HEK293 (cell line): Measurements from ENCODE around the gene ARID1A.
A peak's percentile ranks its signal among the peaks of the same experiment; 100 is the strongest.

Experiments used
- CTCF ChIA-PET: fragments of 350-600 bp; formaldehyde crosslinking; extraction: SDS; loops from one replicate; lab custom pipeline; 2021; ENCODE audit warnings: antibody characterized with exemption; lab: Yijun Ruan, JAX
- POLR2A ChIA-PET: fragments of 300-600 bp; formaldehyde crosslinking; extraction: SDS; loops from one replicate; lab custom pipeline; 2020; ENCODE audit warnings: antibody characterized with exemption, inconsistent platforms; lab: Yijun Ruan, JAX
- H3K27ac ChIP-seq: fragments of 200-500 bp; sonication (Bioruptor generic); 2 replicates; pipeline ENCODE4 v1.5.1; 2014; ENCODE audit warnings: low read depth, low read length, control low read depth, inconsistent platforms; ENCODE audit errors: extremely low read depth
- H3K36me3 ChIP-seq, 2 experiments: fragments of 200-500 bp in 1 of 2; sonication (Bioruptor generic) in 1 of 2; 1 replicate in 1 of 2; 2 replicates in 1 of 2; pipeline ENCODE4 v1.5.1; 2014 to 2017; ENCODE audit warnings: inconsistent platforms in 2 of 2, low read length in 2 of 2; ENCODE audit not compliant: control insufficient read depth in 2 of 2, insufficient read depth in 1 of 2
- H3K4me1 ChIP-seq: fragments of 200-500 bp; sonication (Bioruptor generic); 2 replicates; pipeline ENCODE4 v1.5.1; 2014; ENCODE audit warnings: mild to moderate bottlenecking, low read length, inconsistent platforms; ENCODE audit not compliant: control insufficient read depth, insufficient read depth
- H3K4me3 ChIP-seq: 2 replicates; pipeline ENCODE4 v1.5.1; 2011; ENCODE audit warnings: low read depth, mild to moderate bottlenecking, control low read depth, low read length, moderate library complexity
- H3K9me3 ChIP-seq: fragments of 200-500 bp; sonication (Bioruptor generic); 2 replicates; pipeline ENCODE4 v1.5.1; 2014; ENCODE audit warnings: low read depth, low read length, inconsistent platforms; ENCODE audit not compliant: control insufficient read depth, insufficient read depth
- GFI1B ChIP-seq: fragments of 450-650 bp; formaldehyde crosslinking; IDR thresholded peaks from 2 replicates; pipeline ENCODE4 v1.5.1; 2016; ENCODE audit warnings: missing biosample characterization, missing genetic modification characterization
- GLI2 ChIP-seq: fragments of 450-650 bp; formaldehyde crosslinking; IDR thresholded peaks from 2 replicates; pipeline ENCODE4; 2017; ENCODE audit warnings: missing biosample characterization, missing genetic modification characterization, low read depth, borderline replicate concordance
- GLI4 ChIP-seq: fragments of 450-650 bp; formaldehyde crosslinking; IDR thresholded peaks from 2 replicates; pipeline ENCODE4 v1.5.1; 2016; ENCODE audit warnings: missing biosample characterization, missing genetic modification characterization
- KLF10 ChIP-seq: fragments of 450-650 bp; IDR thresholded peaks from 2 replicates; pipeline ENCODE4 v1.5.1; 2018; ENCODE audit warnings: missing biosample characterization, mild to moderate bottlenecking, missing genetic modification characterization
- KLF9 ChIP-seq: fragments of 450-650 bp; formaldehyde crosslinking; IDR thresholded peaks from 2 replicates; pipeline ENCODE4 v1.5.1; 2016; ENCODE audit warnings: missing biosample characterization, missing genetic modification characterization, low read depth
- MEIS1 ChIP-seq: sonication (generic); formaldehyde crosslinking; IDR thresholded peaks from 2 replicates; pipeline ENCODE4 v1.8.1; 2022; ENCODE audit warnings: missing genetic modification reagents, mild to moderate bottlenecking, borderline replicate concordance
- PRDM1 ChIP-seq: fragments of 450-650 bp; formaldehyde crosslinking; IDR thresholded peaks from 2 replicates; pipeline ENCODE4; 2016; ENCODE audit warnings: missing biosample characterization, missing genetic modification characterization
- SETDB1 ChIP-seq: IDR thresholded peaks from one replicate; pipeline ENCODE4 v1.6.1; 2017; ENCODE audit warnings: mild to moderate bottlenecking, low read length, moderate library complexity, mixed read lengths; ENCODE audit not compliant: insufficient read length
- SP2 ChIP-seq: fragments of 450-650 bp; formaldehyde crosslinking; IDR thresholded peaks from 2 replicates; pipeline ENCODE4 v1.5.1; 2016; ENCODE audit warnings: missing biosample characterization, missing genetic modification characterization
- TRIM28 ChIP-seq: IDR thresholded peaks from 2 replicates; pipeline ENCODE4 v1.6.1; 2011; ENCODE audit warnings: low read length, control low read depth, borderline replicate concordance
- ZBTB6 ChIP-seq: fragments of 450-650 bp; formaldehyde crosslinking; IDR thresholded peaks from 2 replicates; pipeline ENCODE4 v1.5.1; 2017; ENCODE audit warnings: missing biosample characterization, missing genetic modification characterization
- ZFHX2 ChIP-seq: fragments of 450-650 bp; formaldehyde crosslinking; conservative IDR thresholded peaks from 2 replicates; pipeline ENCODE4 v1.5.1; 2016; ENCODE audit warnings: missing biosample characterization, missing genetic modification characterization
- ZNF10 ChIP-seq: fragments of 450-650 bp; formaldehyde crosslinking; IDR thresholded peaks from 2 replicates; pipeline ENCODE4 v1.5.1; 2017; ENCODE audit warnings: missing biosample characterization, missing genetic modification characterization
- ZNF138 ChIP-seq: fragments of 450-650 bp; formaldehyde crosslinking; IDR thresholded peaks from 2 replicates; pipeline ENCODE4 v1.5.1; 2016; ENCODE audit warnings: missing biosample characterization, missing genetic modification characterization, borderline replicate concordance
- ZNF146 ChIP-seq: fragments of 450-650 bp; formaldehyde crosslinking; IDR thresholded peaks from 2 replicates; pipeline ENCODE4 v1.5.1; 2016; ENCODE audit warnings: missing biosample characterization, missing genetic modification characterization
- ZNF155 ChIP-seq: fragments of 450-650 bp; formaldehyde crosslinking; IDR thresholded peaks from 2 replicates; pipeline ENCODE4 v1.5.1; 2016; ENCODE audit warnings: missing biosample characterization, missing genetic modification characterization
- ZNF184 ChIP-seq: fragments of 450-650 bp; IDR thresholded peaks from 2 replicates; pipeline ENCODE4 v1.5.1; 2018; ENCODE audit warnings: missing biosample characterization, mild to moderate bottlenecking, missing genetic modification characterization
- ZNF19 ChIP-seq: fragments of 450-650 bp; formaldehyde crosslinking; IDR thresholded peaks from 2 replicates; pipeline ENCODE4; 2016; ENCODE audit warnings: missing biosample characterization, missing genetic modification characterization, low read depth
- ZNF239 ChIP-seq: fragments of 450-650 bp; formaldehyde crosslinking; IDR thresholded peaks from 2 replicates; pipeline ENCODE4 v1.5.1; 2016; ENCODE audit warnings: missing biosample characterization, missing genetic modification characterization
- ZNF274 ChIP-seq, 2 experiments: fragments of 200-500 bp in 1 of 2; fragments of 450-650 bp in 1 of 2; sonication (Bioruptor generic) in 1 of 2; formaldehyde crosslinking in 1 of 2; IDR thresholded peaks; 2 replicates each; pipeline versions ENCODE4 v1.5.1 to v1.6.1; 2014 to 2016; ENCODE audit warnings: borderline replicate concordance in 1 of 2, inconsistent platforms in 1 of 2, low read length in 1 of 2, missing biosample characterization in 1 of 2, missing genetic modification characterization in 1 of 2
- ZNF341 ChIP-seq: fragments of 450-650 bp; formaldehyde crosslinking; IDR thresholded peaks from 2 replicates; pipeline ENCODE4; 2016; ENCODE audit warnings: low read depth, missing biosample characterization, missing genetic modification characterization
- ZNF398 ChIP-seq: fragments of 450-650 bp; formaldehyde crosslinking; IDR thresholded peaks from 2 replicates; pipeline ENCODE4 v1.5.1; 2017; ENCODE audit warnings: missing biosample characterization, missing genetic modification characterization
- ZNF416 ChIP-seq: fragments of 450-650 bp; formaldehyde crosslinking; IDR thresholded peaks from 2 replicates; pipeline ENCODE4 v1.5.1; 2016; ENCODE audit warnings: missing biosample characterization, missing genetic modification characterization
- ZNF549 ChIP-seq: fragments of 450-650 bp; IDR thresholded peaks from 2 replicates; pipeline ENCODE4 v1.5.1; 2018; ENCODE audit warnings: missing biosample characterization, missing genetic modification characterization, mild to moderate bottlenecking, inconsistent platforms, moderate library complexity
- ZNF555 ChIP-seq: fragments of 450-650 bp; formaldehyde crosslinking; conservative IDR thresholded peaks from 2 replicates; pipeline ENCODE4 v1.5.1; 2017; ENCODE audit warnings: missing biosample characterization, mild to moderate bottlenecking, missing genetic modification characterization, inconsistent platforms
- ZNF561 ChIP-seq: fragments of 450-650 bp; IDR thresholded peaks from 2 replicates; pipeline ENCODE4 v1.5.1; 2018; ENCODE audit warnings: missing biosample characterization, missing genetic modification characterization, borderline replicate concordance
- ZNF629 ChIP-seq: fragments of 450-650 bp; formaldehyde crosslinking; IDR thresholded peaks from 2 replicates; pipeline ENCODE4 v1.5.1; 2017; ENCODE audit warnings: missing biosample characterization, missing genetic modification characterization
- ZNF785 ChIP-seq: fragments of 450-650 bp; formaldehyde crosslinking; IDR thresholded peaks from 2 replicates; pipeline ENCODE4 v1.5.1; 2016; ENCODE audit warnings: missing biosample characterization, missing genetic modification characterization
- ZNF791 ChIP-seq: fragments of 450-650 bp; formaldehyde crosslinking; IDR thresholded peaks from 2 replicates; pipeline ENCODE4 v1.5.1; 2016; ENCODE audit warnings: missing biosample characterization, missing genetic modification characterization
- ZNF792 ChIP-seq: fragments of 450-650 bp; formaldehyde crosslinking; IDR thresholded peaks from 2 replicates; pipeline ENCODE4 v1.5.1; 2016; ENCODE audit warnings: missing biosample characterization, missing genetic modification characterization
- ZXDB ChIP-seq: fragments of 450-650 bp; formaldehyde crosslinking; IDR thresholded peaks from 2 replicates; pipeline ENCODE4 v1.5.1; 2016; ENCODE audit warnings: missing biosample characterization, missing genetic modification characterization
- TF ChIP-seq, protein P1 (sequence below): fragments of 450-650 bp; formaldehyde crosslinking; IDR thresholded peaks from 2 replicates; pipeline ENCODE4 v1.5.1; 2016; ENCODE audit warnings: missing biosample characterization, missing genetic modification characterization
- TF ChIP-seq, protein P2 (sequence below): fragments of 450-650 bp; formaldehyde crosslinking; IDR thresholded peaks from 2 replicates; pipeline ENCODE4 v1.5.1; 2016; ENCODE audit warnings: missing biosample characterization, missing genetic modification characterization

The ARID1A gene

DNA sequence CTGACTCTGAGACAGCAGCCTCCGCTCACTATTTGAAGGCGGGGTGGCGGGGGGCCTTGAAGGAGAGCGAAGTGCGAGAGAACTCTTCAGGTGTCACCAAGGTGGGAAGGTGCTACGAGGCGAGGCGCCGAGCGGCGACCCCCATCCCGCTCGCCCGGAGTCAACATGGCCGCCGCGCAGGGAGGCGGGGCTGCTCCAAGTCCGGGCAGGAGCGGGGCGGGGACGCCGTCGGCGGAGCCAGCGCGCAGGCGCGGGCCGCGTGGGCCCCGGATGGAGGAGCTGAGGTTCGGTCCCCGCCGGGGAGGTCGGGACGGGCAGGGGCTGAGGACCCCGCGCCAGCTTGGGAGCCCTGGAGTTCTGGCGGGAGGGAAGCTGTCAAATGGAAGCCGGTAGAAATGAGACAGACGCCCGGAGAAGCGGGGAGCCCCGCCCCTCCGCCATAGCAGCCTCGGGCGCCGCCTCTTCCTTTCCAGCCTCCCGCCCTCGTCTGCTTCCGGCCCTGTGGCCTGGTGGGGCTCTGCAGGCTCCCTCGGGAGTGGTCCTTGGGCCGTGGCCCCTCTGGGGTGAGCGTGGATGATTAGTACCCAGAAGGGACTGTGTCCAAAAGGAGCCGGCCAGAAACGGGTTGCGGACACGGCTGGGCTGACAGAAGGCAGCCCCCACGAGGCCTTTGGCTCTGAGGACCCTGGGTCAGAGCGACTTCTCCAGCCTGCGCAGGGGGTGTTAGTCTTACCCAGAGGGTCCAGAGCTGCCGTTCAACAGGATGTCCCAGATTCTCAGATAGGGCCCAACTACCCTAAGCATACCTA lies 92.1 kb downstream of the ARID1A start, which contains the start of gene PIGV (continued):
- no peak; the same call in 1 of the 2 replicates for TF ChIP-seq ZBTB6 (tag by site-specific recombination)
- TF ChIP-seq MEIS1 (CRISPR knock-in tag): no peak
- TF ChIP-seq ZNF561 (tag by site-specific recombination): peak; percentile 39
- TF ChIP-seq ZNF398 (tag by site-specific recombination): no peak
- no peak for TF ChIP-seq ZNF791

DNA sequence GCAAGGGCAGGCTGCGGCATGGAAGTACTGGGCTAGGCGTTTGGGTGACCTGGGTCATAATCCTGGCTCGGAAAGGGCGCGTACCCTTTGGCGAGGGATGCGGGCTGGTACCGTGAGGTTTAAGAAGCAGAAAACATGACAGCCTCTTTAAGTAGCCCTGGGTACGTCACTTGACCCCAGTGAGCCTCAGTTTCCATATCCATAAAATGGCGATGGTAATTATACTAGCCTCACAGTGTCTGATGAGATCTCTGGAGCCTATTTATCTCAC lies 92.6 kb downstream of the ARID1A start:
- POLR2A ChIA-PET: interaction anchor here (1.2 to 3.8 kb wide), 9 partner anchors 17 to 288 kb away, joined by 3 to 56 read pairs (median 7); partner anchors contain the start of genes ARID1A and ZDHHC18

GRCh38 chr1:26788836-26789611 lies 93.2 kb downstream of the ARID1A start:
- peaks cover 0 to 12% of the 10 kb centered on the region in 2 experiments; a peak in 2 of 3 replicates for H3K36me3 ChIP-seq
- ChIA-PET CTCF (interaction anchor here (0.5 to 6.8 kb wide), 38 partner anchors 11 to 1291 kb away, joined by 3 to 281 read pairs (median 4); partner anchors contain the start of gene ARID1A), POLR2A (interaction anchor here (1.0 to 3.8 kb wide), 9 partner anchors 37 to 289 kb away, joined by 3 to 56 read pairs (median 7); partner anchors contain the start of genes ARID1A and ZDHHC18)
- peak overlapping the region; percentile 90 for H3K27ac ChIP-seq
- H3K9me3 ChIP-seq: no peaks in the 10 kb centered on the region
- H3K4me1 ChIP-seq: peaks cover 5% of the 10 kb centered on the region; the same call in 1 of the 2 replicates
- H3K4me3 ChIP-seq: peak overlapping the region; percentile 75
- TF ChIP-seq ZNF341 (no peak), ZNF785 (no peak), ZXDB (tag by site-specific recombination) (no peak; the same call in 1 of the 2 replicates), ZNF19 (tag by site-specific recombination) (no peak), SP2 (tag by site-specific recombination) (no peak), KLF10 (tag by site-specific recombination) (peak; percentile 75), ZNF416 (tag by site-specific recombination) (no peak), ZNF791 (no peak), ZNF138 (no peak), KLF9 (tag by site-specific recombination) (no peak), ZNF792 (tag by site-specific recombination) (no peak), ZFHX2 (tag by site-specific recombination) (peak; percentile 15; the same call in 1 of the 2 replicates), ZNF629 (tag by site-specific recombination) (no peak), ZNF239 (no peak), TRIM28 (no peak), ZNF184 (no peak)

More for the DNA sequence above, 92.6 kb downstream of the ARID1A start:
- Histone ChIP-seq H3K36me3 (peaks cover 0 to 10% of the 10 kb centered on the region in 2 experiments; a peak in 2 of 3 replicates), H3K27ac (peak overlapping the region; percentile 90), H3K4me3 (peak overlapping the region; percentile 75), H3K9me3 (no peaks in the 10 kb centered on the region), H3K4me1 (peaks cover 9% of the 10 kb centered on the region)
- CTCF ChIA-PET: interaction anchor here (0.5 to 6.8 kb wide), 33 partner anchors 11 to 1290 kb away, joined by 3 to 281 read pairs (median 4); partner anchors contain the start of gene ARID1A
- TF ChIP-seq GLI2 (tag by site-specific recombination): no peak
- TF ChIP-seq ZNF274 (IDR thresholded peaks at IDR 0.05; ENCODE audit: low read length): no peak
- no peak for TF ChIP-seq ZNF274 (tag by site-specific recombination; IDR thresholded peaks at IDR 0.05; ENCODE audit: borderline replicate concordance)
- TF ChIP-seq ZNF549 (tag by site-specific recombination): no peak
- no peak for TF ChIP-seq GFI1B (tag by site-specific recombination)
- no peak for TF ChIP-seq ZNF10 (tag by site-specific recombination)
- TF ChIP-seq ZNF555 (tag by site-specific recombination): no peak
- TF ChIP-seq ZNF155 (tag by site-specific recombination): no peak
- no peak for TF ChIP-seq GLI4 (tag by site-specific recombination)
- TF ChIP-seq, protein P1, sequence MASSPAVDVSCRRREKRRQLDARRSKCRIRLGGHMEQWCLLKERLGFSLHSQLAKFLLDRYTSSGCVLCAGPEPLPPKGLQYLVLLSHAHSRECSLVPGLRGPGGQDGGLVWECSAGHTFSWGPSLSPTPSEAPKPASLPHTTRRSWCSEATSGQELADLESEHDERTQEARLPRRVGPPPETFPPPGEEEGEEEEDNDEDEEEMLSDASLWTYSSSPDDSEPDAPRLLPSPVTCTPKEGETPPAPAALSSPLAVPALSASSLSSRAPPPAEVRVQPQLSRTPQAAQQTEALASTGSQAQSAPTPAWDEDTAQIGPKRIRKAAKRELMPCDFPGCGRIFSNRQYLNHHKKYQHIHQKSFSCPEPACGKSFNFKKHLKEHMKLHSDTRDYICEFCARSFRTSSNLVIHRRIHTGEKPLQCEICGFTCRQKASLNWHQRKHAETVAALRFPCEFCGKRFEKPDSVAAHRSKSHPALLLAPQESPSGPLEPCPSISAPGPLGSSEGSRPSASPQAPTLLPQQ (tag by site-specific recombination): no peak
- TF ChIP-seq SETDB1: no peak
- TF ChIP-seq ZNF146: no peak
- TF ChIP-seq, protein P2, sequence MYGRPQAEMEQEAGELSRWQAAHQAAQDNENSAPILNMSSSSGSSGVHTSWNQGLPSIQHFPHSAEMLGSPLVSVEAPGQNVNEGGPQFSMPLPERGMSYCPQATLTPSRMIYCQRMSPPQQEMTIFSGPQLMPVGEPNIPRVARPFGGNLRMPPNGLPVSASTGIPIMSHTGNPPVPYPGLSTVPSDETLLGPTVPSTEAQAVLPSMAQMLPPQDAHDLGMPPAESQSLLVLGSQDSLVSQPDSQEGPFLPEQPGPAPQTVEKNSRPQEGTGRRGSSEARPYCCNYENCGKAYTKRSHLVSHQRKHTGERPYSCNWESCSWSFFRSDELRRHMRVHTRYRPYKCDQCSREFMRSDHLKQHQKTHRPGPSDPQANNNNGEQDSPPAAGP: no peak
- no peak for TF ChIP-seq PRDM1 (tag by site-specific recombination)
